SK-N-SH treated with all-trans-retinoic acid at 6 μM for 48 hours (cell line): Measurements from ENCODE around the gene TIMM10.

Experiments
- ATAC-seq: fragments of 200-7000 bp; cut with Tn5 transposase; 3 replicates; pipeline ENCODE4 v1.9.1; 2020; ENCODE audit warnings: mild to moderate bottlenecking, moderate library complexity
- ARNTL ChIP-seq: fragments of 450-650 bp; formaldehyde crosslinking; IDR thresholded peaks from 2 replicates; pipeline ENCODE4 v1.5.0; 2020; ENCODE audit warnings: low read depth, mild to moderate bottlenecking, moderate library complexity, borderline replicate concordance
- BACH2 ChIP-seq: fragments of 250-450 bp; sonication (Bioruptor Pico); IDR thresholded peaks from 2 replicates; pipeline ENCODE4 v1.9.0; 2021; ENCODE audit warnings: mild to moderate bottlenecking, borderline replicate concordance
- CREB5 ChIP-seq: fragments of 250-450 bp; sonication (Bioruptor Pico); IDR thresholded peaks from 2 replicates; pipeline ENCODE4 v1.5.1; 2020; ENCODE audit warnings: low read depth, mild to moderate bottlenecking, moderate library complexity
- CSDC2 ChIP-seq: fragments of 250-450 bp; sonication (Bioruptor Pico); IDR thresholded peaks from 2 replicates; pipeline ENCODE4 v1.5.0; 2020; ENCODE audit warnings: mild to moderate bottlenecking, moderate library complexity
- ESRRG ChIP-seq: fragments of 250-450 bp; sonication (Bioruptor Pico); IDR thresholded peaks from 2 replicates; pipeline ENCODE4 v1.6.1; 2021; ENCODE audit warnings: mild to moderate bottlenecking
- GLIS3 ChIP-seq: fragments of 250-450 bp; sonication (Bioruptor Pico); IDR thresholded peaks from 2 replicates; pipeline ENCODE4 v1.5.0; 2020; ENCODE audit warnings: mild to moderate bottlenecking, moderate library complexity
- ISL1 ChIP-seq: fragments of 250-450 bp; sonication (Bioruptor Pico); IDR thresholded peaks from 2 replicates; pipeline ENCODE4 v2.1.2; 2022; ENCODE audit warnings: mild to moderate bottlenecking, moderate library complexity
- OSR1 ChIP-seq: fragments of 250-450 bp; sonication (Bioruptor Pico); IDR thresholded peaks from 2 replicates; pipeline ENCODE4 v1.8.0; 2022; ENCODE audit warnings: moderate library complexity, mild to moderate bottlenecking, inconsistent platforms
- PATZ1 ChIP-seq: fragments of 250-450 bp; sonication (Bioruptor Pico); IDR thresholded peaks from 2 replicates; pipeline ENCODE4 v1.8.0; 2020; ENCODE audit warnings: mild to moderate bottlenecking, moderate library complexity, borderline replicate concordance
- POU6F1 ChIP-seq: fragments of 250-450 bp; sonication (Bioruptor Pico); IDR thresholded peaks from 2 replicates; pipeline ENCODE4 v1.8.0; 2021; ENCODE audit warnings: low read depth, mild to moderate bottlenecking, moderate library complexity, borderline replicate concordance
- PPARA ChIP-seq: fragments of 250-450 bp; sonication (Bioruptor Pico); IDR thresholded peaks from 2 replicates; pipeline ENCODE4 v1.5.0; 2020; ENCODE audit warnings: mild to moderate bottlenecking, borderline replicate concordance
- RARB ChIP-seq: fragments of 250-450 bp; sonication (Bioruptor Pico); IDR thresholded peaks from 2 replicates; pipeline ENCODE4 v1.8.0; 2021; ENCODE audit warnings: mild to moderate bottlenecking, moderate library complexity
- TCF4 ChIP-seq: fragments of 250-450 bp; sonication (Bioruptor Pico); IDR thresholded peaks from 2 replicates; pipeline ENCODE4 v1.8.0; 2021; ENCODE audit warnings: mild to moderate bottlenecking, moderate library complexity, borderline replicate concordance
- TOX ChIP-seq: fragments of 250-450 bp; sonication (Bioruptor Pico); IDR thresholded peaks from 2 replicates; pipeline ENCODE4 v1.8.0; 2021; ENCODE audit warnings: mild to moderate bottlenecking, moderate library complexity, borderline replicate concordance
- TSHZ2 ChIP-seq: fragments of 250-450 bp; sonication (Bioruptor Pico); IDR thresholded peaks from 2 replicates; pipeline ENCODE4 v1.5.0; 2020; ENCODE audit warnings: mild to moderate bottlenecking, moderate library complexity
- ZC3H10 ChIP-seq: fragments of 250-450 bp; sonication (Bioruptor Pico); IDR thresholded peaks from 2 replicates; pipeline ENCODE4 v1.5.1; 2021; ENCODE audit warnings: mild to moderate bottlenecking, moderate library complexity
- ZFP3 ChIP-seq: fragments of 250-450 bp; sonication (Bioruptor Pico); IDR thresholded peaks from 2 replicates; pipeline ENCODE4 v1.5.0; 2020; ENCODE audit warnings: mild to moderate bottlenecking, moderate library complexity
- ZFP30 ChIP-seq: fragments of 450-650 bp; formaldehyde crosslinking; IDR thresholded peaks from 2 replicates; pipeline ENCODE4 v1.5.0; 2022; ENCODE audit warnings: mild to moderate bottlenecking, moderate library complexity
- ZNF565 ChIP-seq: fragments of 450-650 bp; formaldehyde crosslinking; conservative IDR thresholded peaks from 2 replicates; pipeline ENCODE4 v1.5.0; 2020; ENCODE audit warnings: low read depth, mild to moderate bottlenecking, moderate library complexity
- ZNF70 ChIP-seq: fragments of 450-650 bp; formaldehyde crosslinking; IDR thresholded peaks from 2 replicates; pipeline ENCODE4 v1.5.0; 2020; ENCODE audit warnings: mild to moderate bottlenecking, moderate library complexity
- ZNF8 ChIP-seq: fragments of 450-650 bp; formaldehyde crosslinking; IDR thresholded peaks from 2 replicates; pipeline ENCODE4 v1.5.0; 2020; ENCODE audit warnings: mild to moderate bottlenecking, moderate library complexity

The TIMM10 gene

GRCh38 chr11:57493507-57494503, 36.7 kb downstream of the TIMM10 start:
- ATAC-seq, result peak; percentile 83
- no peak for TF ChIP-seq ESRRG (CRISPR knock-in tag)
- no peak for TF ChIP-seq GLIS3 (CRISPR knock-in tag)
- no peak for TF ChIP-seq PATZ1
- TF ChIP-seq CSDC2 (CRISPR knock-in tag), result no peak
- no peak for TF ChIP-seq OSR1
- TF ChIP-seq PPARA (CRISPR knock-in tag), result no peak
- no peak for TF ChIP-seq TCF4 (CRISPR knock-in tag)
- TF ChIP-seq TOX, result no peak
- TF ChIP-seq ZC3H10 (CRISPR knock-in tag), result no peak
- TF ChIP-seq TSHZ2 (CRISPR knock-in tag), result no peak
- TF ChIP-seq ZNF565 (CRISPR knock-in tag), result no peak
- TF ChIP-seq ZNF8 (CRISPR knock-in tag), result no peak
- TF ChIP-seq ARNTL (CRISPR knock-in tag), result no peak
- no peak for TF ChIP-seq ISL1 (CRISPR knock-in tag)
- TF ChIP-seq ZNF70 (CRISPR knock-in tag), result no peak

- ATAC-seq, result peak; percentile 77
- no peak for TF ChIP-seq ZNF70 (CRISPR knock-in tag)
- no peak for TF ChIP-seq BACH2 (CRISPR knock-in tag)
- no peak for TF ChIP-seq CREB5 (CRISPR knock-in tag)
- TF ChIP-seq ESRRG (CRISPR knock-in tag), result no peak
- no peak for TF ChIP-seq RARB
- TF ChIP-seq ISL1 (CRISPR knock-in tag), result no peak
- TF ChIP-seq PPARA (CRISPR knock-in tag), result no peak
- no peak for TF ChIP-seq TCF4 (CRISPR knock-in tag)
- no peak for TF ChIP-seq ZFP3 (CRISPR knock-in tag)
- no peak for TF ChIP-seq ZC3H10 (CRISPR knock-in tag)
- TF ChIP-seq GLIS3 (CRISPR knock-in tag), result no peak
- TF ChIP-seq CSDC2 (CRISPR knock-in tag), result no peak
- no peak for TF ChIP-seq POU6F1 (CRISPR knock-in tag)
- no peak for TF ChIP-seq ZNF8 (CRISPR knock-in tag)
- no peak for TF ChIP-seq ZFP30 (CRISPR knock-in tag)
Observed at GRCh38 chr11:57491371-57492061, 39.0 kb downstream of the TIMM10 start.
